OCI-LY7 (cell line): Measurements from ENCODE around the gene ZNF599. TPM values are rescaled to one million over a fixed set of nuclear protein-coding genes. Genes with fewer than 3 reads are reported as not detected.

Experiments
- total RNA-seq, 2 experiments: library from RNA; depleted of rRNA in 1 of 2; stranded (reverse); fragments of >200 nt in 1 of 2; shearing (Covaris generic) in 1 of 2; gene quantifications; 2 replicates each; pipeline ENCODE4 v1.2.3, GENCODE V29; 2014 to 2022

The ZNF599 gene
- total RNA-seq, 2 experiments from 2014 or later, result 3.0 to 3.3 TPM

Other genes with a start within 250 kb of the ZNF599 start
- 0.54 TPM in 1 of 2 replicates, not detected in the other for gene SCGB2B2, start 96.1 kb downstream of the ZNF599 start, total RNA-seq (2014; rRNA removed; shearing (Covaris generic))
- gene SCGB2B2, start 96.1 kb downstream of the ZNF599 start, total RNA-seq (2022), result 1.7 and 2.2 TPM in 2 replicates
- gene ZNF302, start 95.5 kb downstream of the ZNF599 start, total RNA-seq (2014; rRNA removed; shearing (Covaris generic)), result 23.9 and 24.6 TPM in 2 replicates
- 26.9 and 30.3 TPM in 2 replicates for gene ZNF302, start 95.5 kb downstream of the ZNF599 start, total RNA-seq (2022)
- 13.0 and 18.8 TPM in 2 replicates for gene ZNF181, start 39.0 kb downstream of the ZNF599 start, total RNA-seq (2014; rRNA removed; shearing (Covaris generic))
- 8.3 and 10.4 TPM in 2 replicates for gene ZNF181, start 39.0 kb downstream of the ZNF599 start, total RNA-seq (2022)
- gene ZNF30, start 153.7 kb upstream of the ZNF599 start, total RNA-seq (2014; rRNA removed; shearing (Covaris generic)), result not detected in 2 replicates
- not detected in 2 replicates for gene ZNF30, start 153.7 kb upstream of the ZNF599 start, total RNA-seq (2022)
- gene ZNF792, start 191.0 kb upstream of the ZNF599 start, total RNA-seq (2014; rRNA removed; shearing (Covaris generic)), result 8.0 and 8.3 TPM in 2 replicates
- 9.5 TPM in 2 replicates for gene ZNF792, start 191.0 kb upstream of the ZNF599 start, total RNA-seq (2022)
- gene GRAMD1A, start 227.1 kb upstream of the ZNF599 start, total RNA-seq (2014; rRNA removed; shearing (Covaris generic)), result 67.9 and 84.2 TPM in 2 replicates
- gene GRAMD1A, start 227.1 kb upstream of the ZNF599 start, total RNA-seq (2022), result 124 and 133 TPM in 2 replicates